ENCODE data around the gene HMX1.

HMX1 gene

DNA sequence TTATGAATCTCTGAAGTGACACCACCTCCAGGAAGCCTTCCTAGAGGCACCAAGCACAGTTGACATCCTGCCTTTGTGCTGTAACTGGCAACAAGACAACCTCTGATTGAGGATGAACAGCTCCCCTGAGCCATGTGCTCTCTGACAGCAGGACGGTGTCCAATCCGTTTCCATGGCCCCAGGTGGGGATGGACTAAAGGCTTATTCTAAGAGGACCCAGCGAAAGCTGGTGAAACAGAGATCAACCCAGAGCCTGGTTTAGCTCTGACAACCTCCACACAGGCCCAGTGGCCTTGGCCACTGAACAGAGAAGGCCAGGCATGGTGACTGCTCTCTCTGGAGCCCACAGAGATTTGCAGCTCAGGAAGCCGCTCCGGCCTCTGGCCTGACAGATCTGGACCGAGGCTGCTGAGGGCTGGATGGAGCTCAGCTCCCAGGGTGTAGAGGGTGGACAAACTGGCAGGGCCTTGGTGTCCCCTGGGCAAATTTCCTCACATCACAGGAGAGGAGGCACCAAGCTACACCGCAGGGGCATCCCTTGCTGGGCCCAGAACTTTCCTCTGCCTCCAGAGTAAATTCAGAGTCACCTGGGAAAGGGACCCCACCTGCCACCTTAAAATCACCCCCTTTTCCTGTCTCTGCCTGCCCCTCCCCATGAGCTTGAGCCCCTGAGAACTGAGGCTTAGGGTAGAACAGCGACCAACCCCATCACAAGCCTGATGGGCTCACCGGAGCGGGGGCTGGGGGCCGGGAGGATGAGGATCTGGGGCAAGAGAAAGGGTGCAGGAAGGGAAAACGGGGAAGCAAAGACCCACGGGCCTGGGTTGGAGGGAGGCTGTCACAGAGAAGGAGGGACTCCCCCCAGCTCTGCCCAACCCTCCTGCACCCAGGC, 40.2 kb downstream of the HMX1 start:
- FAIRE-seq: no peak
- TF ChIP-seq CTCF (IDR thresholded peaks at IDR 0.05; ENCODE audit: insufficient read depth, missing control alignments): no peak
- DNase-seq (ENCODE audit: insufficient read length, low spot score): no peak

- FAIRE-seq (no peak), DNase-seq (ENCODE audit: insufficient read length, low spot score) (no peak)
- no peak for TF ChIP-seq CTCF (IDR thresholded peaks at IDR 0.05; ENCODE audit: insufficient read depth, missing control alignments)
These were observed 40.9 kb downstream of the HMX1 start for GRCh38 chr4:8830611-8831200.

GRCh38 chr4:8830056-8830455, 41.6 kb downstream of the HMX1 start:
- no peak for TF ChIP-seq CTCF (IDR thresholded peaks at IDR 0.05; ENCODE audit: insufficient read depth, missing control alignments)
- FAIRE-seq (no peak), DNase-seq (ENCODE audit: insufficient read length, low spot score) (no peak)

DNA sequence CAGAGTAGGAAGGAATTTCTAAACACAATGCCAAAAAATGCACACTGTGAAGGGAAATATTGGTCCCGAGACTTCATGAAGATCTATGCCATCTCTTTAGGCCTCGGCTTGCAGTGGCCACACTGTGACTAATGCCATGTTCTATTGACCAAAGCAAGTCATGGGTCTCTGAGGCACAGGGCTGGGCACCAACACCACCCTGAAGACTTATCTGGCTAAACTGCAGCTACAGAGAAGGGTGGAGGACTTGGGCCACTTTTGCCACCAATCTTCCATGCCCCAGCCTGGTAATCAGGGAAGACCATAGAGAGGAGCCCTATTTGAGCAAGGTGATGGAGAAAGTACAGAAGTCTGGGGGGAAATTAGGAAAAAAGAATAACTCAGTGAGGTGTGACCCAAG, 42.1 kb downstream of the HMX1 start:
- DNase-seq (ENCODE audit: insufficient read length, low spot score): no peak
- no peak for FAIRE-seq
- no peak for TF ChIP-seq CTCF (IDR thresholded peaks at IDR 0.05; ENCODE audit: insufficient read depth, missing control alignments)

DNA sequence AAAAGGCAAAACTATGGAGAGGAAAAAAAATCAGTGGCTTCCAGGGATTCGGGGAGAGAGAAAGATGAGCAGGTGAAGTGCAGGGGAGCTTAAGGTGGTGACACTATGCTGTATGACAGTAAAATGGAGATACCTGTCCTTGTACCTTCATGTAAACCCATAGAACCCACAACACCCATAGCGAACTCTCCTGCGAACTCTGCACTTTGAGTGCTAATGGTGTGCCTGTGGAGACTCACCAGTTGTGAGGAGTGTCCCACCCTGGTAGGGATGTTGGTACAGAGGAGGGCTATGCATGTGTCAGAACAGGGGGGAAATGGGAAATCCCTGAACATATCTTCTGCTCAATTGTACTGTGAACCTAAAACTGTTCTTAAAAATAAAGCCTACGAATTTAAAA, 42.8 kb downstream of the HMX1 start:
- FAIRE-seq (no peak), DNase-seq (ENCODE audit: insufficient read length, low spot score) (no peak)
- no peak for TF ChIP-seq CTCF (IDR thresholded peaks at IDR 0.05; ENCODE audit: insufficient read depth, missing control alignments)

DNA sequence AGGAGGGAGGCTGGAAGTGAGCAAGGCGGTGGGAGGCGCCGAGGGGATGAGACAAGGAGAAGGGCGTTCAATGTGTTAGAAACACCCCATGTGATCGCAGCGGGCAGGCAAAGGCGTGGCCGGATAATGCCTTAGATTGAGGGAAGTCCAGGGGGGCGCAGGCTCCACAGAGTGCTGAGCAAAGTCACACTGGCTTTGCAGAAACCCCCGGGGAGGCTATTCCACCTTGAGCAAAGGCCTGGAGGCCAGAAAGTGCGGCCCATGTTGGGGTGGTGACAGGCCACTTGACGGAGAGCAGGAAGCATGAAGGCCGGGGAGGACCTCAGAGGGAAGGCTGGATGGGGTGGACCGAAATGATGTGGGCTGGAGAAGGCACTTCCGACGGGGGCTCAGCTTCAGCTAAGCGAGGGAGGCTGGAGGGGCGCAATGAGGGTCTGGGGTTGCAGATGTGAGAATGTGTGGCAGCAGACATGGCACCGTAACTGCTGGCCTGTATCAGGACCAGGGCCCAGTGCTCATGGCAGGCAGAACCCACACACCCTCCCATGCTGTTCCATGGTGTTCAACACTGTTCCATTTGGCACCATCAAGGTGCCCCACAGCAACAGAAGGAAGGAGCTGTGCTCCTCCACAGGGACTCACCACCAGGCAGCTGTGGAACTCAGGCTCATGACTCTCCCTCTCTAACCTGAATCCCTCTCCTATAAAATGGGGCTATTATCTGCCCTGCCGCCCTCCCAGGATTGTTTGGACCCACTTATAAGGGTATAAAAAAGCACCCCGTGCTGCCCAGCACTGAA, 50.3 kb downstream of the HMX1 start:
- no peak for DNase-seq (ENCODE audit: insufficient read length, low spot score)
- no peak for TF ChIP-seq CTCF (IDR thresholded peaks at IDR 0.05; ENCODE audit: insufficient read depth, missing control alignments)
- FAIRE-seq: no peak

Data from D721Med (cell line).